Right hindlimb (tissue), 1 donor: ENCODE measurements around the gene SLC35F1.

Source experiments
- DNase-seq: peaks from one replicate; pipeline ENCODE4 v3.0.0-alpha.2; 2018

SLC35F1 gene

DNA sequence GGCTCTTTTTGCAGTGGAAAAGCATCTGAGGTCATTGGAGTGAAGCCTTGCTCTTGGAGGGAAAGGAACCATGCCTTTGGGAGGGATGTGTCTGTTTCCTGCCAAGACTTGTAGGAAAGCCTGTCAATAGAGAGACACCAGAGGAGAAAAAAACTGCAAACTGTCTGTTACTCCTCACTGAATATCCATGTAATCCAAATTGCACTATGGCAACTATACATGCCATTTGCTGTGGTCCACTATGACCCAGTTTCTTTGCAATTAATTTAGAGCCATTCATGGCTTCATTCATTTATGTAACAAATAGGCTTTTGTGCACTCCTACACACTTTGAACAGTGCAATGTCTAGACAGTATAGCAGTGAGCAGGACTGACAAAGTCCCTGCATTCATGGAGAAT is 296.5 kb downstream of the SLC35F1 start:
- no peak for DNase-seq

DNA sequence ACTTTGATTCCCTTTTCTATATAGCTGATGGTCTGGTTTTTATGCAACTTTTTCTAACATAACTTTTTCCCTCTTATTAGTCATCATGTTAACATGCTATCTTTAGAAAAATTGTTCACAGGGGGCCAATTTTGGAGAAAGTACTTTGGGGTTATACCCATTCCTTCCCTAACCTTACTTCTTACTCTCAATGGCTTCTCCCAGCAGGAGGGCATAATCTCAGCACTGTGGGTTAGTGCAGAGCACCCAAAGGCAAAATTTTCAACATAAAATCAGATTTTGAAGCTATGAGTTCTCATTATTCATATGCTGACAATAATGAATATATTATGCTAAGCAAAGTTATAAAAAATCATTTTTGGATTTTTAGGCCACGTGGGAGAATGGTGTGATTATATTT is 299.2 kb downstream of the SLC35F1 start:
- no peak for DNase-seq

DNA sequence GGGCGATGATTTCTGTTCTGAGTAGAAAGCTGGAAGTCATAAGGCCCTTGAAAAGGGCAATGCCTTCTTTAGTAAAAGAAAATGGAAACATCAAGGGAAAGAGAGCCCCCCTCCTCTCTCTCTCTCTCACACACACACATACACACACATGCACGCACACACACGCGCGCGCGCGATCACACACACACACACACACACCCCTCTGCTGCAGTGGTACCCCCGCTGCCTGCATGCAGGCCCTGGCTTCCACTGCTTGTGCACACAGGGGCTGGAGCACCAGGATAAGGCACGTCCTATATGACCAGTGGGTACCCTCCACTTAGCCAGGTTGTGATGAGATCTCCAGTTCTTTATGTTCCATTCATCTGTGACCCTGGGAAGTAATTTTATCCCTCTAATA is 300.9 kb downstream of the SLC35F1 start:
- no peak for DNase-seq

DNA sequence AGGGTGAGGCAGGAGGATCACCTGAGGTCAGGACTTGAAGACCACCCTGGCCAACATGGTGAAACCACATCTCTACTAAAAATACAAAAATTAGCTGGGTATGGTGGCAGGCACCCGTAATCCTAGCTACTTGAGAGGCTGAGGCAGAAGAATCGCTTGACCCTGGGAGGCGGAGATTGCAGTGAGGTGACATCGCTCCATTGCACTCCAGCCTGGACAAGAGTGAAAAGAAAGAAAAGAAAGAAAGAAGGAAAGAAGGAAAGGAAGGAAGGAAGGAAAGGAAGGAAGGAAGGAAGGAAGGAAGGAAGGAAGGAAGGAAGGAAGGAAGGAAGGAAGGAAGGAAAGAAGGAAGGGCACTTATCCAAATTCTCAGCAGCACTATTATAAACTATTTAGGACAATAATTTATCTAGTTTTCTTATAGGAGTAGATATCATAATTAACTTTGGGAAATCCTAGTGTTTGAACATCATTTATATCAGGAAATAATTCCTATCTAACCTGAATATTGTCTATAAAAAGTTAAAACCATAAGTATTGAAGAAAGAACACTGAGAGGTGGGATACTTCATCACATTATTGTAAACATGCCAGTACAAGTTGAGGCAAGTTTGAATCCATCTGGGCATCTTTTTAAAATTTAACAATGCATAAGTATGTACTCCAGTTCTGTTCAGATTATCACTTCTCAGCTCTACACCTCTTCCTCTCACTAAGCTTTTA is 305.5 kb downstream of the SLC35F1 start:
- no peak for DNase-seq

DNA sequence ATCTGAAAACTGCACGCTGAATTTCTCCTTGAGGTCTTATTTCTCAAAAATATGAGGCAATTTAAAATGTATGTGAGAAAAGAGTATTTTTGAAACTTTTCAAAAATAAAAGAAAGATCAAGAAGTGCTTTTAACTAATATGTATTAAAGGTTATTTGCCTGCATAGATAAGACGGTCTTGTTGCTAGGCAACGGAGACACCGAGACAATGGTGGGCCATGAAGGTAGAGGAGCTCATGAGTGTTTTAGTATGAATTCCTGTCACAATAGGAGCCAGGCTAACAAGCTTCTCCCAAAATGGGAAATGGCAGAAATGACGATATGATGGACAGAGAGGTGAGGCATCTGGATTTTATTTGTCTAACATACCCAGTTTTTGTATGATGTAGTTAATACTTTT is 308.2 kb downstream of the SLC35F1 start:
- DNase-seq = no peak

DNA sequence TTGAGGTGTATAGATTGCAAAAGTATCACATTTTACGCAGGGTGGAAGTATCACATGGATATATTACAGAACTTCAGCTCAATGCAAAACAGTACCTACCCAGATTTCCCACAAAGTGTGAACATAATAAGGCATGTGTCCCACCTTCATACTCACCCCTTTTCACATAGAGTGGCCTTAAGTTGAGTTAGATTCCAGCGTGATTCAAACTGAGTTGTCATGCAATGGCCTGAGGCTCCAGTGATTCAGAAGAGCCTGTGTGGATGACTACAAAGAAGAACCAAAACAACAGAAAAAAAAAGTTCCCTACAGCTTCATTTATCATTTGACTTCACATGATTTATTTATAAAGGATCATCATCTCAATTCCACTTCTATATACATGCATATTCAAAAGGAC is 309.7 kb downstream of the SLC35F1 start:
- no peak for DNase-seq

DNA sequence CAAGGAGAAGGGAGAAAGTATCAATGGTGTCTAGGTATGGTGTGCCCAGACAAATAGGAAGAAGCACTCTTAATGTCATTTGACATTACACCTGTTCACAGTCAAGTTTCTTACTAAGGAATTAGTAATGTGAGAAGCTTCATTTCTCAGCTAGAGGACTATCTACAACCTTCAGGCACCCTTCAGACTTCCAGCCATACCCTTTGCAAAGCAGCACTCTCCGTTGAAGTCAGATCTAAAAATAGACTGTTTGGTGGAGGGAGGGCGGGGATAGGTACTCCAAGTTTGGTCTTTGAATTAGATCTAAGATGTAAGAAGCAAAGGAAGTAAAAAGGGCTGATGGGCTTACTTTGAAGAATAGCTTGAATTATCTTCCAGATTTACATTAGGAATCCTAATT is 311.1 kb downstream of the SLC35F1 start:
- DNase-seq = no peak

DNA sequence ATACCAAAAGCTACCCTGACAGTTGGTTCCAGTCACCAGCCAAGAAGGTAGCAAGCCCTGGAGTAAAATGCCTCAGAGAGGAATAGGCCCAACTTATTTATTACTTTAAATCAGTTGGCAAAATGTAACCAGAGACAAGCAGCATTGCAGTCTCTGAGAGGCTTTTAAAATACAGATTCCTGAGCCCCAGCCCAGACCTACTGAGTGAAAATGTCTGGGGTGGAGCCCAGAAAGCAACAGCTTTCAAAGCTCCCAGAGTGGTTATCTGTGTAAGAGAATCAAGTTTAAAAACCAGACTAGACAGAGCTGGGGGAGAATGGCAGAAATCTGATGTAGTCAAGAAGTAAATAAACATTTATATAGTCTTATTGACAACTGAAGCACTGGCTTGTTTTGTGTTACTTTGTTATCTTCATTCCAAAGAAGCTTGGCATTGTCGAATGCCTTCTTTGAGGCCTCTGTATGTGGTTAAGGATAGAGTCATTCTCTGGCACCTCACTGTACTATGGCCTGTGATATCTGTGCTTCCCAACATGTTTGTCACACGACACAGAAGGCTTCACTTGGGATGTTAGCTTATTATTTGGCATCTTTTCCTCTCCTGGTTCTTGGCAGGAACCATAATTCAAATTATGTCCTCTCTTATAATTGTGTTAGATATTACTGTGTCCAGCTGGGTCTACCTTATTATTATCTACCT is 313.5 kb downstream of the SLC35F1 start:
- DNase-seq = no peak

DNA sequence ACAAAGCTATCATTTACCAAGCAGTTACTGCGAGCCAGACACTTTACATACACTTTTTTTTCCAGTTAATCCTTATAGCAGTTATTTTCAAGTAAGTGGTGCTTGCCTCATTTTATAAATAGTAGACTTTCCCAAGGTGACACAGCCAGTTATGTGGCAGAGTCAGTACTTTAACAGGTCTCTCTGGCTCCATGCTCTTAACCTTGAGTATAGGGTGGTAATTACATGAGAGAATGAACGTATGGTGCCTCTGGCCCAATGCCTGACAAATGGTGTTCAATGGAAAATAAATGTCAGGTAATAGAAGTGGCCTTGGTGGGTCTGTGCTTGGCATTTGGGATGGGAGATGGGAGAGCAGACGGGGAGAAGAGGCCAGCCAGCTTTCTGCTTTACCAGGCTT is 316.3 kb downstream of the SLC35F1 start:
- DNase-seq = no peak

DNA sequence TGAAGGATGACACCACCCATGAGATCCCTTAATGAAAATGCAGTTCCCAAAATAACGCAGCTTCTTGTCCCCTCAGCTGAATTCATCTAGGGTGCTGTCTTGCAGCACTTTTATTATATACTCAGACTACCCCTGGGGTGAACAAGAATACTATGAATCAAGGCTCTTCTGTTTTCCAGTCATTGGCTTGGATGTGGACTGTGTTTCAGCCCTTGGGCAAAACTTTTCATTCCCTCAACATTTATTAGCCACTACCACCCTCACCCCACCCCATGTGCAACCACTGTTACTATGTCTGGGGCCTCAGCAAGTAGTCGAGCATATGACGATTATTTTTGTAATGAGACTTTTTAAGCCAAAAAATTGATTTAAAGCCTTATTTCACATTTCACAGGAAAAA is 321.8 kb downstream of the SLC35F1 start:
- no peak for DNase-seq

DNA sequence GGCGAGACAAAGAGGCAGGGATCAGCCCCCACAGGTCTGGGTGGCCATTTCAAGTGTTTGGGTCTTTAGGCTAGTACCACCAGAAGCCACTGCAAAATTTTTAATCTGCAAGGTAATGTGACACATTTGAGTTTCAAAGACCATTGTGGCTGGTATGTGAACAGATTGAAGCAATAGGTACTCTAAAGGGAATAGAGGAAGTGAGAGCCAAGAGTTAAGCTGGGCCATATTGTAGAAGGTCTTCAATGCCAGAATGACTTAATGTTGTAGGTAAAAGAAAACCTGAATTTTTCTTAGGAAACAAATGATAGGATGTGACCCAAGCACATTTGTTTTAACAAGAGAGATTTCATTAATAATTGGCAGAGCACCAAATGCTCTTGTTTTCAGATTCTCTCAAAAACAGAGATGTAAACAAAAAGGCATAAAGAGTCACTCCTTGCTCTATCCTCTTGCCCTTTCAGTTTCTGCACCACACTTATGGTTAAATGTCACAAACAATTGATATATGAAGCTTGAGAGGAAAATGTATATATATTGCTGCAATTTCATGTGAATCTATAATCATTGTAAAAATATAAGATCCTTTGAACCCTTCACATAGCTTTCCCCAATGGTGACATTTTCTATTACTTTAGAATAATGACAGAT is 333.9 kb downstream of the SLC35F1 start:
- DNase-seq = no peak

DNA sequence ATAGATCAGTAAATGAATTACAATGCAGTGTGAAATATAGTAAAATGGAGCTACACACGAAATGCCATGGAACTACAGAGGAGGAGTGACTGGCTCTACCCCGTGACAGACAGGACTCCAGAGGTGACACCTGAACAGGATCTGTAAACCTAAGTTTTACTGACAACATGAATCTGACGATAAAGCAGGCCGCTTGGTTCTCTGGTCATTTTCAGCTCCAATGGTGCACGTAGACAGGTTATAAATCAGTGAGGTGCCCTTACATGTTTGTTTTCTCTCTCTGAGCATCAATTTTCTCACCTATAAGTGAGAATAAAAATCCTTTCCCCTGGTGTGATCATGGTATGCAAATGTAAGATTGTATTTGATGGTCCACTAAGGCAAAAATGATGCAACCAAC is 339.3 kb downstream of the SLC35F1 start:
- no peak for DNase-seq

DNA sequence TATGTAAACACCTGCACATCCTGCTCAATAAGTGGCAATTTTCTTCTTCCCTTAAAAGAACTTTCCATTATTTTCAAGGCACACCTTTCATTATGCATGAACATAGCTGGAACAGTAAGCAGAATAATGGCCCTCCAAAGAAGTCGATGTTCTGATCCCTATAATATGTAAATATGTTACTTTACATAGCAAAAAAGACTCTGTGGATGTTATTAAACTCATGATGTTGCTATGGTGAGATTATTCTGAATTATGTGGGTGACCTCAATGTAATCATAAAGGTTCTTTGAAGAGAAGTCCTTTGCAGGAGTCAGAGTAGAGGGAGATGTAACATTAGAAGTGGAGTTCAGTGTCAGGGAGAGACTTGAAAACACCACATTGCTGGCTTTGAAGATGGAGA is 341.1 kb downstream of the SLC35F1 start:
- DNase-seq = no peak

DNA sequence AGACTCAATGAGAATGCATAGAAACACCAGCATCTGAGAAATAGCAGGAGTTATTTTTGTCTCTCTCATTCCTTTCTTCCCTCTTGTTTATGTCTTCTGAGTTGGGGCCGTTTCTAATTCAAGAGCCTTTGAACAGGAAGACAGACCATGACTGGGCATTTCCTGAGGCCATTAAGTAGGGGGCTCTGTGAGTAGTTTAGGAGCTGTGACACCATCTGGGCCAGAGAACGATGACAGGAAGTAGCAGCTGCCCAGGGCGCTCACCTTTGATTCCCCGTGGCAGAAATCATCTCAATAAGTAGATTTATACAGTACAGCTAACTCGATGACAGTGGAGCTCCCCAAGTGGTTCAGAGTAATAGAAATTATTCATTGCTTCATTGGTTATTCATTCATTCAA is 342.6 kb downstream of the SLC35F1 start:
- no peak for DNase-seq

DNA sequence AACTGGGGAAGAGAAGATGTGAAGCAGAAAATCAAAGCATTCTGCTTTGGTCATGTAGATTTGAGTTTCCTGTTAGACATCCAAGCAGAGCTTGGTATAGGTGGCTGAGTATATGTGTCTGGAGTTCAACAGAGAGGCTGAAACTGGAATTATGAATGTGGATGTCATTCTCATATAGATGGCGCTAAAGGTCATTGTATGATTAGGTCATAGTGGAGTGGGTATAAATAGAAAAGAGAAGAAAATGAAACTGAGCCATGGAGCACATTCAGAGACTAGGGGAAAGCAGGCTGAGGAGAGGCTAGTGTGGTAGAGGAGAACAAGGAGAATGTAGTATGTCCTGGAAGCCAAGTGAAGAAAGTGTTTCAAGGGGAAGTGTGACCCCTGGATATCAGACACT is 345.4 kb downstream of the SLC35F1 start:
- DNase-seq = no peak

DNA sequence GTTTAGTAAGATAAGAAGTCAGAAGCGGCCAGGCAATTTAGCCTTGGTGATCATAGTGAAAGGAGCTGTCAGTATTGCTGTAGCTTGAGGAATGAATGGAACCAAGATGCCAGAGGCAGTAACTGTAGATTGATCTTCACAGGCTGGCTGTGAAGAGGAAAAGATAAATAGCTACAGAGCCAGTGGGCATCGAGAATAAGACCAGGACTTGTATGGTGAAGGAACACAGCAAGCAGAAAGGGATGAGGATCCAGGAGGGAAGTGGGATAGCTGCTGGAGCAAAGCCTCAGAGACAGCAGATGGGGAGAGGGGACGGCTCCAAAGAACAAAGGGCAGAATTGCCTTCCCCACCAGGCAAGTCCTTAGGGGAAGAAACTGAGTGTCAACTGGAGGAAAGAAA is 346.7 kb downstream of the SLC35F1 start:
- DNase-seq = no peak

DNA sequence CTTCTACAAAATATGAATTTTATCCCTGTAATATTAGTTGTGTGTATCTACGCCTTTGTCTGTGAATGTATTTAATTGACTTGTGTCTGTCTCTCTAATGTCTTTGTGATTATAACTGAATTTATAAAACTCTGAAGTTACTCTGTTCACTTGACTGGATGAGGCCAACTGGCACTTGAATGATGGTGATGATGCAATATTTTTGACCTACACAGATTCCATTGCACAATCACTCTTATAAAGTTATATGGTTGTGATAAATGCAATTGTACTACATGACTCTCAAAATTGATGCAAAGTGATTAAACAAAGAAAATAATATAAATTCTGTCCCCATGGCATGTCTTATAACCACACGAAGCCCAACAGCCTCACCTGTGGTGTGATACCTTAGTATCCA is 353.8 kb downstream of the SLC35F1 start:
- DNase-seq = no peak

DNA sequence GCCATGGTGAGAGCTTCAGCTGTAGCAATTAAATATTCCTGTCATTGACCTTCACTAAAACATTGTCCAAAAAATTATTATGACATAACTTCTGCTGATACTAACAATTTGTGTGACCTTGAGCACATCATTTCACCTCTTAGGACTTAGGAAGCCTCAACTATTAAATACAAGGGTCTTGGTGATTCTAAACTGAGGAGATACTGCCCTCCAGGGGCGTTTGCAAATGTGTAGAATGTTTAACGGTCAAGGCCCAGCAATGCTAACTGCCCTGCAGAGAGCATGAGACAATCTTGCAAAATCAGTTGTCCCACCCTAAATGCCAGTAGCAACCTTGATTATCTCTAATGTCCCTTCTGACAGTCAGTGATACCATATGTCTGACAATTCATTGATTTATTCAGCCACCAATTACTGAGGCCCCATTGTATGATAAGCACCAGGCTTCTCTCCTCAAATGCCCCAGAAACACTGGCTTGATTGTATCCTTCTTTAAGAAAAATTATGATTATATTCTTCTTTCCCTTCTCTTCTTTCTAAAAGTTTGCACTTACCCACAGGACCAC is 356.9 kb downstream of the SLC35F1 start:
- DNase-seq = no peak

DNA sequence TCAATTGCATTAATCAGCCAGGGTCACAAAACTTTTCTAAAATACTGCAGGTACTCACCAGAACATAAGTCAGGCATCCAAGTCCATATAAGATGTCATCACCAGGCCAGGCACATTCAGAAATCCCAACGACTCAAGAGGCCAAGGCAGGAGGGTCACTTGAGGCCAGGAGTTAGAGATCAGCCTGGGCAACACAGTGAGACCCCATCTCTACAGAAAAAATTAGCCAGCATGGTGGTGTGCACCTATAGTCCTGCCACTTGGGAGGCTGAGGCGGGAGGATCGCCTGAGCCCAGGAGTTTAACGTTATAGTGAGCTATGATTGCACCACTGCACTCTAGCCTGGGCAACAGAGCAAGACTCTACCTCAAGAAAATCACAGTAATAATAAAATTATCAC is 362.6 kb downstream of the SLC35F1 start:
- no peak for DNase-seq

DNA sequence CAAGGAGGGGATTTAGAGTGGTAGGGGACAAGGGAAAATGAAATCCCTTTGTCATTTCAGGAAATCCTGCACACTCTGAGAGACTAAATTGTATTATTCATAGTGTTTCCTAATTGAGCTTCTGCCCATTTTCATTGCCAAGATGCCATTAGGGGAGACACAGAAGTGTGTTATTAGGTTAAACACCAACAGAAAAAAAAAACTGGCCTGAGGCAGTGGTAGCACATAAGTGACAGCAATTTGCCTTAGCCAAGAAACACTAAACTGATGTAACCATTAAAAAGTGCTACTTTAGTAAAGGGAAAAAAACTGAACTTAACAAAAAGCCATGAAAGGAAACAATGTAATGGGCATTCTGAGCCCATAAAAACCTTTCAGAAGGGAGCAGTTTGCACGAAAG is 370.6 kb downstream of the SLC35F1 start:
- no peak for DNase-seq

DNA sequence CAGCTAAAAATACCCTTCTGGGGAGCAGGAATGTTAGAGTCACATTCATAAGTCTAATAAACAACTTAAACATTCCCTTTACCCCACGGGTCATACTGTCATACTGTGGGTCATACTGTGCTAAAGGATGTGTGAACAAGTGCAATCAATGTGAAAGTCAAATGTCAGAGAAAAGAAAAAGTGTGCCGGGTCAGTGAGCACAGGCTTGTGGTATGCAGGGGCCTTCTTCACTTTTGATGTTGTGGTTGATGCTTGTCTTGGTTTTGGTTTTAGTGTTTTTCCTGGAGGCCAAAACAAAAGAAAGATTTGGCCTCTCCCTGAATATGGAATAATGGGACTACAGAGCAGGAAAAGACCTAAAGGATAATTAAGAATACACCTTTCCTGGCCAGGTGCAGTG is 373.1 kb downstream of the SLC35F1 start:
- DNase-seq = no peak

DNA sequence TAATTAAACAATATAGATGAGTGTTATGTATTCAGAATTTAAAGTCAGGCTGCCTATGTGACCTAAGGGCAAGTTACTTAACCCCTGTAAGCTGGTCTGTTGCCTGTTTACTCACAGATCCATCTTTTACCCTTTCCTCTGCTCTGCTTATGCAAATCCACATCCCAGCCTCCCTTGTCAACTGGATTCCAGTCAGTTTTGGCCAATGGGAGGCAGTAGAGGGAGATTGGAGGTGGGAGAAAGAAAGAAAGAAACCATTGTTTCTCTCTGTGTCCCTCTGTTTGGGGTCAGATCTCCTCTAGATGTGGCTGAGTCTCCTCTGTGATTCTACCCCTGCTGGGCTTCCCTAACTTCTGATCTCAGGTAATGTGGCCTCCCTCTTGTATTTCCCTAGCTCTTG is 374.2 kb downstream of the SLC35F1 start:
- no peak for DNase-seq

DNA sequence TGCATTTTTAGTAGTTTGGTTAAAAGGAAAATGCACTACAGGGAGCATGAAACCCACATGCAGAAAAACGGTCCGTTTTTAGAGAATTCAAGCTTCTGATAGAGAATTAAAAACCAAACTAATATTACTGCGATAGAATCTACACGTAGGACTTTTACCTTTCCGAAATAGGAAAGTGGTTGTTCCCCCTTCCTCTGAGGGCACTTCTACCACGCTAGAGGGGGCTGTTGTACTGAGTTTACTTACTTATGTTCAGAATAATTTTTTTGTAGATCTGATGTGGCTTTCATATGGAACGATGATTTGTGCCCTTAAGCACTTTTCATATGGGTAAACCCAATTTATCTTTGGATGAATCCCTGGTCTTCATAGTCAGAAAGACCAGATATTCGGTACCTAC is 376.7 kb downstream of the SLC35F1 start:
- DNase-seq = peak; percentile 45

DNA sequence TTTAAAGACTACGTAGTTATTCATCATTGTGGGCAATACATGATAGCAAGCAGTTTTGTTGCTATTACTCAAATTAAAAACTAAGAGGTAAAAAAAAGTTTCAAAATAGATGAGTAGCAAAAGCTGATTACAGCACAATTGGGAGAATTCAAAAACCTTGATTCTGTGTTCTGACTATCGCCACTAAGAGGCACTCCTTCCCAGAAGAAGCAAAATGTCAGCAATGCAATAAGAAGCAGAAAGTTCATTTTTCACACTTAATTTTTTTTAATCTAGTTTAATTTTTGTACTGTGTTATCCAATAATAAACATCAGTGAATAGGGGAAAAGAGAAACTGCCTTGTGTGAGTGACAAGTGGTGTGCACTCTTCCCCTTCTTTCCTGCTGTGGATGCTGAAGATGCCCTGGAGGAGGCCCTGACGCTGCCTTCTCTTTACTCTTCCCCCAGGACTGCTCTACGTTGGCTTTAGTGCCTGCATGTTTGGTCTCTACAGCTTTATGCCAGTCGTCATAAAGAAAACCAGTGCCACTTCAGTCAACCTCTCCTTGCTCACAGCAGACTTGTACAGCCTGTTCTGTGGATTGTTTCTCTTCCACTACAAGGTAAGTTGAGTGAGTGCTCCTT is 377.8 kb downstream of the SLC35F1 start:
- no peak for DNase-seq
